ENCODE measurements around the gene H2BK1.

- TF ChIP-seq POLR2AphosphoS5 (IDR thresholded peaks at IDR 0.05) (no peak), CTCF (IDR thresholded peaks at IDR 0.05) (no peak), POLR2A (IDR thresholded peaks at IDR 0.05) (no peak), EP300 (IDR thresholded peaks at IDR 0.05) (no peak)
These were observed 43.6 kb downstream of the H2BK1 start for GRCh38 chr7:151166629-151167196.
